H1 (cell line): Measurements from ENCODE around the gene QRICH1. TPM values are rescaled to one million over a fixed set of nuclear protein-coding genes. Genes with fewer than 3 reads are reported as not detected.

Experiments used
- CTCF ChIA-PET: fragments of 300-600 bp; sonication (Branson Sonifier 250); formaldehyde crosslinking; loops from one replicate; lab custom pipeline; 2021; ENCODE audit not compliant: partially characterized antibody; lab: Charles Lee
- POLR2A ChIA-PET: fragments of 300-600 bp; sonication (Branson Sonifier 250); formaldehyde crosslinking; loops from one replicate; lab custom pipeline; 2021; ENCODE audit warnings: inconsistent platforms; ENCODE audit not compliant: partially characterized antibody; lab: Charles Lee
- DNase-seq, 2 experiments: peaks; one replicate each; pipeline versions ENCODE4 v3.0.0 to v3.0.0-alpha.2; 2010 to 2022; ENCODE audit warnings: low spot score in 2 of 2, low read depth in 1 of 2, mixed read lengths in 1 of 2
- FAIRE-seq: peaks from 2 replicates; lab custom pipeline; 2011; peaks lifted over from hg19 to GRCh38; lab: Jason Lieb, UNC
- H2AFZ ChIP-seq: 2 replicates; pipeline ENCODE4 v1.8.1; 2012; ENCODE audit warnings: low read length, inconsistent platforms
- H2AK5ac ChIP-seq: 2 replicates; pipeline ENCODE4 v1.6.1; 2013; ENCODE audit warnings: low read depth, low read length
- H2BK120ac ChIP-seq: replicated peaks from 2 replicates; pipeline ENCODE3; 2013; ENCODE audit warnings: low read depth, low read length, inconsistent platforms
- H2BK12ac ChIP-seq: 2 replicates; pipeline ENCODE4 v1.6.1; 2013; ENCODE audit warnings: low read depth, low read length
- H2BK15ac ChIP-seq: 2 replicates; pipeline ENCODE4 v1.6.1; 2013; ENCODE audit warnings: low read length
- H2BK20ac ChIP-seq: 2 replicates; pipeline ENCODE4 v1.6.1; 2013; ENCODE audit warnings: low read length
- H2BK5ac ChIP-seq: 2 replicates; pipeline ENCODE4 v1.6.1; 2013; ENCODE audit warnings: low read depth, low read length
- H3K14ac ChIP-seq: 2 replicates; pipeline ENCODE4 v1.6.1; 2013; ENCODE audit warnings: inconsistent platforms; ENCODE audit not compliant: insufficient read length
- H3K18ac ChIP-seq: 2 replicates; pipeline ENCODE4 v1.6.1; 2013; ENCODE audit warnings: low read length; ENCODE audit errors: extremely low read depth
- H3K23ac ChIP-seq: 2 replicates; pipeline ENCODE4 v1.6.1; 2013; ENCODE audit warnings: inconsistent platforms; ENCODE audit not compliant: insufficient read length
- H3K23me2 ChIP-seq: 2 replicates; pipeline ENCODE4 v1.6.1; 2013; ENCODE audit warnings: low read depth, low read length
- H3K27ac ChIP-seq: 2 replicates; pipeline ENCODE4 v1.6.1; 2011; ENCODE audit warnings: low read depth, low read length, inconsistent platforms
- H3K27me3 ChIP-seq, 4 experiments: replicated peaks in 1 of 4; 1 replicate in 1 of 4; 2 replicates in 3 of 4; pipeline versions ENCODE4 v1.6.1 to v1.8.1; 2011 to 2013; ENCODE audit warnings: low read length in 3 of 4, mild to moderate bottlenecking in 3 of 4, inconsistent platforms in 2 of 4, mixed read lengths in 2 of 4, moderate library complexity in 1 of 4; ENCODE audit not compliant: control insufficient read depth in 3 of 4, insufficient read depth in 3 of 4; ENCODE audit errors: extremely low read depth in 1 of 4
- H3K36me3 ChIP-seq, 4 experiments: 2 replicates each; pipeline versions ENCODE4 v1.6.1 to v1.8.1; 2011 to 2013; ENCODE audit warnings: mild to moderate bottlenecking in 4 of 4, low read length in 3 of 4, moderate library complexity in 2 of 4, control low read depth in 1 of 4, inconsistent platforms in 1 of 4; ENCODE audit not compliant: insufficient read depth in 4 of 4, control insufficient read depth in 2 of 4
- H3K4ac ChIP-seq: replicated peaks from 2 replicates; pipeline ENCODE3; 2013; ENCODE audit warnings: low read length, low read depth, mixed read lengths, inconsistent platforms; ENCODE audit not compliant: insufficient read length
- H3K4me1 ChIP-seq, 4 experiments: replicated peaks in 1 of 4; 1 replicate in 1 of 4; 2 replicates in 3 of 4; pipeline versions ENCODE4 v1.6.1 to v1.8.1; 2011 to 2013; ENCODE audit warnings: low read length in 3 of 4, inconsistent platforms in 2 of 4, mixed read lengths in 1 of 4; ENCODE audit not compliant: insufficient read depth in 4 of 4, control insufficient read depth in 3 of 4
- H3K4me2 ChIP-seq, 2 experiments: 2 replicates each; pipeline versions ENCODE4 v1.6.1 to v1.8.1; 2011 to 2013; ENCODE audit warnings: low read depth in 2 of 2, low read length in 2 of 2, control low read depth in 1 of 2, inconsistent platforms in 1 of 2, mild to moderate bottlenecking in 1 of 2; ENCODE audit not compliant: insufficient read depth in 1 of 2
- H3K4me3 ChIP-seq, 4 experiments: fragments of 200-600, 300-600 bp in 1 of 4; sonication (generic), shearing (Covaris generic), sonication (Bioruptor Twin) in 1 of 4; 2 replicates each; pipeline versions ENCODE4 v1.5.1 to v1.8.1; 2011 to 2016; ENCODE audit warnings: low read length in 4 of 4, low read depth in 3 of 4, control low read depth in 2 of 4, inconsistent platforms in 2 of 4, mild to moderate bottlenecking in 2 of 4, mixed read lengths in 1 of 4, moderate library complexity in 1 of 4; ENCODE audit not compliant: insufficient read depth in 2 of 4; ENCODE audit errors: extremely low read depth in 1 of 4
- H3K56ac ChIP-seq: replicated peaks from 2 replicates; pipeline ENCODE3; 2013; ENCODE audit warnings: low read depth, mild to moderate bottlenecking, mixed read lengths, low read length, inconsistent platforms; ENCODE audit not compliant: insufficient read length
- H3K79me1 ChIP-seq: 2 replicates; pipeline ENCODE4 v1.6.1; 2013; ENCODE audit warnings: low read depth, low read length, control low read depth
- H3K79me2 ChIP-seq, 2 experiments: 2 replicates each; pipeline versions ENCODE4 v1.6.1 to v1.8.1; 2012 to 2013; ENCODE audit warnings: low read length in 2 of 2, mild to moderate bottlenecking in 2 of 2, inconsistent platforms in 1 of 2; ENCODE audit not compliant: insufficient read depth in 2 of 2, control insufficient read depth in 1 of 2
- H3K9ac ChIP-seq, 4 experiments: replicated peaks in 1 of 4; 1 replicate in 1 of 4; 2 replicates in 3 of 4; pipeline versions ENCODE4 v1.6.1 to v1.8.1; 2011 to 2013; ENCODE audit warnings: low read depth in 3 of 4, low read length in 3 of 4, control low read depth in 2 of 4, mild to moderate bottlenecking in 2 of 4, moderate library complexity in 2 of 4, inconsistent platforms in 1 of 4; ENCODE audit errors: extremely low read depth in 1 of 4
- H3K9me3 ChIP-seq, 2 experiments: 2 replicates each; pipeline versions ENCODE4 v1.6.1 to v1.8.1; 2012 to 2013; ENCODE audit warnings: mild to moderate bottlenecking in 2 of 2, moderate library complexity in 2 of 2, control low read depth in 1 of 2, inconsistent platforms in 1 of 2, low read depth in 1 of 2, low read length in 1 of 2, mixed read lengths in 1 of 2; ENCODE audit not compliant: insufficient read depth in 2 of 2
- H4K20me1 ChIP-seq, 2 experiments: replicated peaks in 1 of 2; 2 replicates each; pipeline versions ENCODE3 to v1.8.1; 2011 to 2013; ENCODE audit warnings: inconsistent platforms in 2 of 2, low read length in 2 of 2, mild to moderate bottlenecking in 1 of 2; ENCODE audit not compliant: insufficient read depth in 2 of 2, control insufficient read depth in 1 of 2
- H4K5ac ChIP-seq: 2 replicates; pipeline ENCODE4 v1.6.1; 2013; ENCODE audit warnings: low read length, low read depth, mixed read lengths, inconsistent platforms; ENCODE audit not compliant: insufficient read length
- H4K8ac ChIP-seq: 2 replicates; pipeline ENCODE4 v1.8.0; 2013; ENCODE audit warnings: mild to moderate bottlenecking, moderate library complexity, low read length, inconsistent platforms; ENCODE audit not compliant: insufficient read depth; ENCODE audit errors: extremely low read depth
- H4K91ac ChIP-seq: replicated peaks from 2 replicates; pipeline ENCODE3; 2013; ENCODE audit warnings: low read length, mixed read lengths, inconsistent platforms; ENCODE audit not compliant: insufficient read length
- CTCF ChIP-seq, 3 experiments: IDR thresholded peaks; 1 replicate in 2 of 3; 2 replicates in 1 of 3; pipeline versions ENCODE4 v1.5.1 to v1.6.1; 2011; ENCODE audit warnings: low read length in 3 of 3, mild to moderate bottlenecking in 3 of 3, inconsistent platforms in 2 of 3, low read depth in 1 of 3, moderate library complexity in 1 of 3; ENCODE audit not compliant: insufficient read depth in 1 of 3; ENCODE audit errors: control extremely low read depth in 1 of 3
- HDAC2 ChIP-seq, 2 experiments: fragments of 300-600 bp in 1 of 2; sonication (generic) in 1 of 2; IDR thresholded peaks; 2 replicates each; pipeline ENCODE4 v1.6.1; 2011 to 2012; ENCODE audit warnings: low read depth in 2 of 2, low read length in 2 of 2, mild to moderate bottlenecking in 2 of 2, moderate library complexity in 2 of 2, borderline replicate concordance in 1 of 2, inconsistent platforms in 1 of 2
- KDM1A ChIP-seq: fragments of 200-600, 300-600 bp; sonication (generic); IDR thresholded peaks from 2 replicates; pipeline ENCODE4 v1.7.1; 2016; ENCODE audit warnings: mild to moderate bottlenecking, low read length, borderline replicate concordance
- MAX ChIP-seq: IDR thresholded peaks from 2 replicates; pipeline ENCODE4 v1.6.1; 2012; ENCODE audit warnings: inconsistent platforms
- NRF1 ChIP-seq: IDR thresholded peaks from 2 replicates; pipeline ENCODE4 v1.6.1; 2011; ENCODE audit warnings: mild to moderate bottlenecking, low read depth, low read length, improper control_type of control experiment
- RAD21 ChIP-seq, 2 experiments: IDR thresholded peaks in 1 of 2; conservative IDR thresholded peaks in 1 of 2; 2 replicates each; pipeline ENCODE4 v1.6.1; 2011; ENCODE audit warnings: low read depth in 2 of 2, low read length in 2 of 2, improper control_type of control experiment in 1 of 2, inconsistent platforms in 1 of 2, mild to moderate bottlenecking in 1 of 2, moderate library complexity in 1 of 2
- SUZ12 ChIP-seq: fragments of 200-600 bp; sonication (generic); IDR thresholded peaks from 2 replicates; pipeline ENCODE4 v1.6.1; 2012; ENCODE audit warnings: mild to moderate bottlenecking, inconsistent platforms, low read length, moderate library complexity, mixed read lengths
- TAF7 ChIP-seq: optimal IDR thresholded peaks from 2 replicates; pipeline ENCODE3; 2011; ENCODE audit warnings: low read depth, mild to moderate bottlenecking, inconsistent platforms, low read length, moderate library complexity, borderline replicate concordance
- TEAD4 ChIP-seq: IDR thresholded peaks from 2 replicates; pipeline ENCODE4 v1.6.1; 2012; ENCODE audit warnings: low read depth, low read length, inconsistent platforms, mixed read lengths
- WGBS, 2 experiments: shearing (Covaris generic) in 1 of 2; methylation state at CpG; one replicate each; pipeline versions ENCODE4 v1.1.6 to v1.1.7; 2013 to 2015; ENCODE audit warnings: low lambda C conversion rate in 2 of 2, mixed read lengths in 2 of 2, inconsistent platforms in 1 of 2, low coverage in 1 of 2, missing lambda C conversion rate in 1 of 2; ENCODE audit not compliant: insufficient replicate concordance in 2 of 2, insufficient coverage in 1 of 2, insufficient read length in 1 of 2; ENCODE audit errors: extremely low coverage in 1 of 2, missing lambda C conversion rate in 1 of 2; 5-methylcytosine and 5-hydroxymethylcytosine counted together
- polyA plus RNA-seq, 7 experiments: library from polyadenylated mRNA; depleted of rRNA in 3 of 7; stranded (reverse) in 5 of 7; unstranded in 2 of 7; fragments of >200 nt in 5 of 7; fragments of 200-250 nt in 2 of 7; gene quantifications; 1 replicate in 5 of 7; 2 replicates in 1 of 7; 4 replicates in 1 of 7; pipeline versions ENCODE4 v1.2.1 to v1.2.3, GENCODE V29; 2011 to 2013; ENCODE audit warnings: missing spikeins in 2 of 7, mixed read lengths in 2 of 7
- total RNA-seq: library from RNA; stranded (reverse); fragmentation: NEBNext Ultra II Directional; extraction: Animal tissue kit (Norgen Biotek cat#: 25700); gene quantifications from 2 replicates; pipeline ENCODE4 v1.2.1, GENCODE V29; 2021

QRICH1 gene
- total and polyA plus RNA-seq, 2 of the 8 experiments (the other 6 are each of a cell fraction or from before 2014, with no cell fraction given), result 128 to 142 TPM

DNA sequence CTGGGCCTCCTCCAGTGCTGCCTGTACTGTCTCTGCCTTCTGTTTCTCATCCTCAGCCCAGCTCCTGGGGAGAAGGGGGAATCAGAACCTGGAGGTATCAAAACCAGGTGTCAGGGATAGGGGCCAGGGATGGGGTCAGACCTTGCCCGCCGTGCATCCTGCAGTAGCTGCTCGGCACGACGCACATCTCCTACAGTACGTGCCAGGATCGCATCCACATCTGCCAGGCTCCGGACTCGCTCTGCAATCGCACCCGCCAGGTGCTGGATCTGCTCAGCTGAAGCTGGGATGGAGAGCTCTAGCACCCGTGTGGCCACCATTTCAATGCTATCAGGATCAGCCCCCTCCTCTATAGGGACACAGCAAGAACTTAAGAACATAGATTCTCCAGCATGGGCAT, 28.2 kb upstream of the QRICH1 start:
- ChIA-PET CTCF (interaction anchor here (1.3 to 4.4 kb wide), 3 partner anchors 11 to 37 kb away, joined by 4 to 20 read pairs (median 6); partner anchors contain the start of gene LAMB2), POLR2A (interaction anchor here (1.0 to 25.5 kb wide), 8 partner anchors 8 to 132 kb away, joined by 4 to 508 read pairs (median 5); partner anchors contain the start of genes LAMB2, NDUFAF3, P4HTM and QARS1)
- no peak overlapping the region for H3K4me2 ChIP-seq
- H3K9ac ChIP-seq, result no peak overlapping the region
- H4K8ac ChIP-seq, result no peak overlapping the region
- no peak overlapping the region for H3K23ac ChIP-seq
- no peak overlapping the region for H2BK5ac ChIP-seq
- no peak overlapping the region for H2BK15ac ChIP-seq
- no peak overlapping the region for H3K18ac ChIP-seq
- H4K5ac ChIP-seq, result no peak overlapping the region
- peaks cover 0 to 11% (median 6%) of the 10 kb centered on the region in 4 experiments; a peak in 5 of 7 replicates for H3K4me1 ChIP-seq
- no peak overlapping the region for H3K4me3 ChIP-seq
- peaks cover 0 to 10% of the 10 kb centered on the region in 2 experiments; a peak in 2 of 4 replicates for H3K79me2 ChIP-seq
- H3K14ac ChIP-seq, result no peak overlapping the region
- no peak overlapping the region for H2BK12ac ChIP-seq
- H3K4ac ChIP-seq, result no peak overlapping the region
- no peak overlapping the region for H2AFZ ChIP-seq
- H4K91ac ChIP-seq, result no peak overlapping the region
- H3K23me2 ChIP-seq, result peaks cover 5% of the 10 kb centered on the region
- no peak overlapping the region for H2AK5ac ChIP-seq
- H4K20me1 ChIP-seq, result peaks cover 0 to 6% of the 10 kb centered on the region in 2 experiments
- no peaks in the 10 kb centered on the region for H3K27me3 ChIP-seq
- H3K36me3 ChIP-seq, result peaks cover 7 to 36% (median 24%) of the 10 kb centered on the region in 4 experiments
- peaks cover 9% of the 10 kb centered on the region for H3K79me1 ChIP-seq
- H2BK120ac ChIP-seq, result no peak overlapping the region
- DNase-seq (no peak), FAIRE-seq (no peak)
- WGBS, 2 experiments, result 95% methylated on average over 12 of the region's 12 CpGs; no CpG with 5 or more reads in 1 of the 2 experiments
- no peak overlapping the region for H3K27ac ChIP-seq
- H2BK20ac ChIP-seq, result no peak overlapping the region
- no peak overlapping the region for H3K56ac ChIP-seq
- H3K9me3 ChIP-seq, result no peaks in the 10 kb centered on the region
- TF ChIP-seq SUZ12 (no peak), MAX (no peak), RAD21 (IDR thresholded peaks at IDR 0.05 in 1 of 2, conservative IDR thresholded peaks at IDR 0.05 in 1 of 2; ENCODE audit: low read depth in 2 of 2, low read length in 2 of 2) (no peak), CTCF (IDR thresholded peaks at IDR 0.05; ENCODE audit: control extremely low read depth in 1 of 3, insufficient read depth in 1 of 3, low read depth in 1 of 3, low read length in 3 of 3) (no peak), HDAC2 (IDR thresholded peaks at IDR 0.05; ENCODE audit: borderline replicate concordance in 1 of 2, low read depth in 2 of 2, low read length in 2 of 2) (no peak), TEAD4 (no peak), NRF1 (no peak), KDM1A (no peak), TAF7 (no peak)
